Airway epithelial cell (primary cell): Measurements from ENCODE around the gene DSC2. TPM values are rescaled to one million over a fixed set of nuclear protein-coding genes. Genes with fewer than 3 reads are reported as not detected.

Source experiments
- total RNA-seq: library from RNA; depleted of rRNA; stranded (reverse); fragments of >200 nt; gene quantifications from 2 replicates; pipeline ENCODE4 v1.2.3, GENCODE V29; 2015

DSC2 gene
- total RNA-seq, result 90.3 and 116 TPM in 2 replicates

GRCh38 chr18:31102025-31102684, at the start of gene DSC2:
Gene DSC2, minus strand, starts transcription at chr18:31102421. Its CDS starts 450 bp downstream, at chr18:31101971.

GRCh38 chr18:31042406-31043181, 59.6 kb downstream of the DSC2 start, which contains the start of gene DSC3:
Gene DSC3, minus strand, starts transcription at chr18:31042742. Its CDS starts 82 bp downstream, at chr18:31042660.

Other genes starting within 250 kb of the DSC2 start
- gene DSC3, start 59.7 kb downstream of the DSC2 start, total RNA-seq, result 129 and 148 TPM in 2 replicates
- gene DSC1, start 60.4 kb upstream of the DSC2 start, total RNA-seq, result 0.05 and 0.28 TPM in 2 replicates
- 46.9 and 48.9 TPM in 2 replicates for gene DSG1, start 215.7 kb upstream of the DSC2 start, total RNA-seq